GM12872 (cell line): ENCODE results near the gene RAD9A.

Experiments
- TF ChIP-seq, protein P1 (sequence below): IDR thresholded peaks from 3 replicates; pipeline ENCODE4 v1.5.1; 2011; ENCODE audit warnings: low read depth, mild to moderate bottlenecking, low read length, moderate library complexity; ENCODE audit not compliant: insufficient read depth

The RAD9A gene

DNA sequence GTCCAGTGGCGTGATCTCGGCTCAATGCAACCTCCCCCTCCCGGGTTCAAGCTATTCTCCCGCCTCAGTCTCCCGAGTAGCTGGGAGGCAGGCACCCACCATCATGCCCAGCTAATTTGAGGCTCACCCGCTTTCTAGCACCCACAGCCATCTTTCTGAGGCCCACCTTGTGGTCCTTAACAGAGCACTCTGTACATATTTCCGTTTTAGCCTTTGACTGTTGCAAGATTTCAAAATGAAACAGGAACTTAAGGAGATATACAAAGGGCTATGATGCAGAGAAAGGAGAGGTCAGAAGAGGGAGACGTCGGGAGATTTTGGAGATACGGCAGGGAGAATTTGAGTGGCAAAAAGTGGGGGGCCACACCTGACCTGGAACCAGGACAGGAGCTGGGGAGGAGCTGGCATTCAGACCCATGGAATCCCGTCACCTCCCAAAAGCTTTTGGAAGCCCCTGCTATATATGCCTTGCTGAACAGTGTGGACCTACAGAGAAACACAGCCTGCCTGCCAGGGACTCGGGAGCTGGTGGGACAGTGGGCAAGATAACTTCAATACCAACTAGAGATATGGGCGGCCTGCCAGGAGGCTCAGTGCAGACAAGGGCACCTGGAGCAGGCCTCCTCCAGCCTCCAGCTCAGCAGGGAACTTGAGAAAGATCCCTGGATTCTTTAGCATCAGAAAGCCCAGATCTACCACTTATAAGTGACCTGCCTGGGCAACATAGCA lies 10.4 kb upstream of the RAD9A start:
- TF ChIP-seq, protein P1, sequence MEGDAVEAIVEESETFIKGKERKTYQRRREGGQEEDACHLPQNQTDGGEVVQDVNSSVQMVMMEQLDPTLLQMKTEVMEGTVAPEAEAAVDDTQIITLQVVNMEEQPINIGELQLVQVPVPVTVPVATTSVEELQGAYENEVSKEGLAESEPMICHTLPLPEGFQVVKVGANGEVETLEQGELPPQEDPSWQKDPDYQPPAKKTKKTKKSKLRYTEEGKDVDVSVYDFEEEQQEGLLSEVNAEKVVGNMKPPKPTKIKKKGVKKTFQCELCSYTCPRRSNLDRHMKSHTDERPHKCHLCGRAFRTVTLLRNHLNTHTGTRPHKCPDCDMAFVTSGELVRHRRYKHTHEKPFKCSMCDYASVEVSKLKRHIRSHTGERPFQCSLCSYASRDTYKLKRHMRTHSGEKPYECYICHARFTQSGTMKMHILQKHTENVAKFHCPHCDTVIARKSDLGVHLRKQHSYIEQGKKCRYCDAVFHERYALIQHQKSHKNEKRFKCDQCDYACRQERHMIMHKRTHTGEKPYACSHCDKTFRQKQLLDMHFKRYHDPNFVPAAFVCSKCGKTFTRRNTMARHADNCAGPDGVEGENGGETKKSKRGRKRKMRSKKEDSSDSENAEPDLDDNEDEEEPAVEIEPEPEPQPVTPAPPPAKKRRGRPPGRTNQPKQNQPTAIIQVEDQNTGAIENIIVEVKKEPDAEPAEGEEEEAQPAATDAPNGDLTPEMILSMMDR = no peak

DNA sequence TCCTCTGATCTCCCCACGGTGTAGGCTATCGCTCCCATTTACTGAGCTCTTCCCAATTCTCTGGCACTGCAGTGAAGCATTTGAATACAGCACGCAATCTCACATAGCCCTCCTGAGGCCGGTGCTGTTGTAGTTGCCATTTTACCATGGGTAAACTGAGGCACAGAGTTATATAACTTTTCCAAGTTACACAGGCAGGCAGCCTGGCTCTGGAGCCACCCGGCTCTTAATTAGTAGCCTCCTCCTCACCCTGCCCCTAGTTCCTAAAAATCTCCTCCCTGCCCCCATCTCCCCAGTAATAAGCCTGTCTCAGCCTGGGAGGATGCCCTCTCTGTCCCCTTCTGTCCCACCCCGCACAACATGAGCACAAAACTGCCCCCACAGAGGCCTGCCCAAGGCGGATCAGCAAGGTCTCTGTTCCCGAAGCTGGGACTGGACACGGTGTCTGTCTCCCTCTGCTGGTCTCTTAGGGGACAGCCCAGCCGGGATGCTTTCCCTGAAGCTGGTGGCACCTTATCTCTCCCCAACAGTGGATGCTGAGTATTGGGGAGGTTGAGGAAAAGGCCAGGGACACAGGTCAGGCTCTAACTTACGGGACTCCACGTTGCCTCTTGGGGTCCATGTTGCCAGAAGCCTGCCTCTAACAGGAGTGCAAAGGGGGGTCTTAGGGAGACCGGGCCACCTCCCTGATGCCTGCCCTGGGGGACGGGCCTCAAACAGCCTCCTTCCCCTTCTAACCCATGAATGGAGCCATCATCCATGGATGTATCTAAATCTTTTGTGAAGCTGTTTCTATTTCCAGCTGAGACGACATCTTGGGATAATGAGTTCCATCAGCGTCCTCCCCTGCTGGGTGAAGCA lies 9.3 kb upstream of the RAD9A start:
- TF ChIP-seq, protein P1 = peak; percentile 100

DNA sequence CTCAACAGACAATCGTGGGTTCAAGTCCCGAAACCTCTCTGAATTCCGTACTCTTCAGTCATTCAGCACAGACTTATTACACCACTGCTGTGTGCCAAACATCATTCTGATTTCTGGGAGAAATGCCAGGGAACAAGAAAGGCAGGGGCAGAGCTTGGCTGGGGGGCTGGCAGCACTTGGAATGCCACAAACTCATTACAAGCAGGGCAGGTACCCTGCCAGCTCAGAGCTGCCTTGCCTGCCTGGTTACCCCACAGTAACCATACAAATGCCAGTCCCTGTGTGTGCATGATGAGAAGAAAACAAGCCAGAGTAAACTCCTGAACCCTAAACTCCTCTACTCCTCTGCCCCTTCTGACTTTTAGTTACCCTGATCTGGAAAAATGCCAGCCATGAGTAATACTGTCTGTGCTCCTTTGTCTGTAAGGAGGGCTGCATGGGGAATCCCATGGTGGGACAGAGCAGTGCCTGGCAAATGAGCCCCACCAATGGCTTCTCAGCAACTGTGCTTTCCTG lies 6.9 kb upstream of the RAD9A start:
- TF ChIP-seq, protein P1 = no peak

DNA sequence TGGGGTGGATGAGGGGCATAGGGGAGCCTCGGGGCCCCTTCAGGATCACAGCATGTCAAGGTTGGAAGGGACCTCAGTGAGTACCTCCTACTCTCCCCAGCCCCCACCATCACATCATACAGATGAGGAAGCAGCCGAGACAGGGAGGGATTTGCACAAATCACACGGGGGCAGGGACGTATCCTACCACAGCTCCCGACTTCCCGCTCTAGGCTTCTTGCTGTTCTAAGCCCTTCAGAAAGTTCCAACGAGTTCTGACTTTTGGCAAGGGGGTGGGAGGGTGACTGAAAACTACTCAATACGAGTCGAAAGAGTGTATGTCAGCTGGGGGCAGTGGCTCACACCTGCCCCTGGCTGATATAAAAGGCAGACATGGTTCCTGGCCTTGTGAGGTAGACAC lies 4.7 kb upstream of the RAD9A start:
- TF ChIP-seq, protein P1 = no peak

DNA sequence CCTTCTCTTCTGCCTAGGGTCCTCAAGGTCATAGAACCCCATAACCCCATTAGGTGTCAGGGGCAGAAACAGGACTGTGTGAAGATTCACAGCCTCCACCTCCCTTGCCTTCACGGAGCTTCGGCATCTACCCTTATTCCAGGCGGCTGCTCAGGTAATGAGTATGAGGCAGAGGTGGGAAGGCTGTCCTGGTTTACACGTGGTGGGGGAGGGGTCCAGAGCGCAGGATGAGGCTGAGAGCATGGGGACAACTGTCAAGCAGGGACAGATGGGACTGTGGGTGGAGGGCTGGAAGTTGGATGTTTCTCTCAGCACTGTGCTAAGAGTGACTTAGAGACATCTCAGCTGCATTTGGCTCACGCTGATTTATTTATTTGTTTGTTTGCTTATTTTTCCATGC lies 4.3 kb upstream of the RAD9A start:
- TF ChIP-seq, protein P1 = no peak

DNA sequence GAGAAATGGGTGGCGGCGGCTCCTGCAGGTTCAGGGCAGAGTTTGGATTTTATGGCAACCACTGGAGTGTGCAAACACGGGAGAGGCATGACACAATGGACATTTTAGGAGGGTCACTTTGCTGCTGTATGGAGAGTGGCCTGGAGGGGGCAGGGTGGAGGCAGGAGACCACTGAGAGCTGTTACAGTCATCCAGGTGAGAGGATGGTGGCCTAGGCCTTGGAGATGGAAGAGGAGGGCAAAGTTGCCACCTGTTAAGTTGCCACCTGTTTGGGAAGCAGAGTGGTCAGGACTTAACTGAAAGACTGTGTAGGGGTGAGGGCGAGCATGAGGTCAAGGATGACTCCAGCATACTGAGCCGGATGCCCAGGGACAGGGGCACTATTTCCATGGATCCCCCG lies 2.3 kb upstream of the RAD9A start:
- TF ChIP-seq, protein P1 = peak; percentile 84

DNA sequence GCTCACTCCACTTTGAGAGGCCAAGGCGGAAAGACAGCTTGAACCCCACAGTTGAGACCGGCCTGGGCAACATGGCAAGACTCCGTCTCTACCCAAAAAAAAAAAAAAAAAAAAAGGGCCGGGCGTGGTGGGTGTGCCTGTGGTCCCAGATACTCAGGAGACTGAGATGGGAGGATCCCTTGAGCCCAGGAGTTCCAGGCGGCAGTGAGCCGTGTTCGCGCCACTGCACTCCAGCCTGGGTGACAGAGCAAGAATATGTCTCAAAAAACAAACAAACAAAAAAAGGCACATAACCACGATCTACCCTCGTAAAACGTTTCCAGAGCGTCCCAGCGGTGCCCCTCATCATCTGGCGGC lies 861 bp upstream of the RAD9A start:
- TF ChIP-seq, protein P1 = no peak
